Measurements from ENCODE around the gene ADORA3. TPM values are rescaled to one million over a fixed set of nuclear protein-coding genes. Genes with fewer than 3 reads are reported as not detected.

Gene ADORA3
- total RNA-seq, 1 experiment from 2014 or later = not detected

- CTCF ChIA-PET = no interaction called here
- no peak overlapping the region for H3K27ac Mint-ChIP-seq (ENCODE audit: unreplicated experiment)
- no peak for TF ChIP-seq CTCF (IDR thresholded peaks at IDR 0.05; ENCODE audit: unreplicated experiment)
- no TSS peak for BruUV-seq (replicated peaks)
- peaks cover 11% of the 10 kb centered on the region for H3K4me1 Mint-ChIP-seq (ENCODE audit: low read depth, unreplicated experiment)
- H3K36me3 Mint-ChIP-seq (ENCODE audit: insufficient read depth, unreplicated experiment) = no peaks in the 10 kb centered on the region
- DNase-seq = no peak
- H3K4me3 Mint-ChIP-seq (ENCODE audit: low read depth, unreplicated experiment) = no peak overlapping the region
- intact Hi-C loops (cut with micrococcal nuclease; ENCODE audit: unreplicated experiment) = no loop called here
- no peaks in the 10 kb centered on the region for H3K27me3 Mint-ChIP-seq (ENCODE audit: unreplicated experiment)
- no peaks in the 10 kb centered on the region for H3K9me3 Mint-ChIP-seq (ENCODE audit: low read depth, unreplicated experiment)
Measured at GRCh38 chr1:111542187-111542586, 38.8 kb upstream of the ADORA3 start.

GRCh38 chr1:111541721-111542120, 38.3 kb upstream of the ADORA3 start:
- no peak overlapping the region for H3K4me3 Mint-ChIP-seq (ENCODE audit: low read depth, unreplicated experiment)
- no peak for DNase-seq
- no peak overlapping the region for H3K27ac Mint-ChIP-seq (ENCODE audit: unreplicated experiment)
- H3K36me3 Mint-ChIP-seq (ENCODE audit: insufficient read depth, unreplicated experiment) = no peaks in the 10 kb centered on the region
- CTCF ChIA-PET = no interaction called here
- no peaks in the 10 kb centered on the region for H3K9me3 Mint-ChIP-seq (ENCODE audit: low read depth, unreplicated experiment)
- no TSS peak for BruUV-seq (replicated peaks)
- intact Hi-C loops (cut with micrococcal nuclease; ENCODE audit: unreplicated experiment) = no loop called here
- no peak for TF ChIP-seq CTCF (IDR thresholded peaks at IDR 0.05; ENCODE audit: unreplicated experiment)
- no peaks in the 10 kb centered on the region for H3K27me3 Mint-ChIP-seq (ENCODE audit: unreplicated experiment)
- H3K4me1 Mint-ChIP-seq (ENCODE audit: low read depth, unreplicated experiment) = peaks cover 11% of the 10 kb centered on the region

GRCh38 chr1:111540928-111541327, 37.5 kb upstream of the ADORA3 start:
- intact Hi-C loops (cut with micrococcal nuclease; ENCODE audit: unreplicated experiment) = no loop called here
- Mint-ChIP-seq H3K4me1 (ENCODE audit: low read depth, unreplicated experiment) (peaks cover 11% of the 10 kb centered on the region), H3K4me3 (ENCODE audit: low read depth, unreplicated experiment) (no peak overlapping the region), H3K36me3 (ENCODE audit: insufficient read depth, unreplicated experiment) (no peaks in the 10 kb centered on the region), H3K9me3 (ENCODE audit: low read depth, unreplicated experiment) (no peaks in the 10 kb centered on the region), H3K27me3 (ENCODE audit: unreplicated experiment) (no peaks in the 10 kb centered on the region), H3K27ac (ENCODE audit: unreplicated experiment) (no peak overlapping the region)
- no peak for TF ChIP-seq CTCF (IDR thresholded peaks at IDR 0.05; ENCODE audit: unreplicated experiment)
- no TSS peak for BruUV-seq (replicated peaks)
- no peak for DNase-seq
- CTCF ChIA-PET = no interaction called here

- no peaks in the 10 kb centered on the region for H3K9me3 Mint-ChIP-seq (ENCODE audit: low read depth, unreplicated experiment)
- CTCF ChIA-PET = no interaction called here
- intact Hi-C loops (cut with micrococcal nuclease; ENCODE audit: unreplicated experiment) = no loop called here
- no peaks in the 10 kb centered on the region for H3K27me3 Mint-ChIP-seq (ENCODE audit: unreplicated experiment)
- H3K4me1 Mint-ChIP-seq (ENCODE audit: low read depth, unreplicated experiment) = peaks cover 11% of the 10 kb centered on the region
- no peak for TF ChIP-seq CTCF (IDR thresholded peaks at IDR 0.05; ENCODE audit: unreplicated experiment)
- H3K4me3 Mint-ChIP-seq (ENCODE audit: low read depth, unreplicated experiment) = no peak overlapping the region
- no peak overlapping the region for H3K27ac Mint-ChIP-seq (ENCODE audit: unreplicated experiment)
- no peaks in the 10 kb centered on the region for H3K36me3 Mint-ChIP-seq (ENCODE audit: insufficient read depth, unreplicated experiment)
- BruUV-seq (replicated peaks) = no TSS peak
- DNase-seq = no peak
Measured at GRCh38 chr1:111538343-111539025, 35.1 kb upstream of the ADORA3 start.
